RKO (cell line): ENCODE results near the gene PXN.
"Not testable (repeated sequence)": the region's sequence is repeated elsewhere in the genome, so short reads cannot be mapped to it uniquely, and the experiment has no call there.

Source experiments
- DNase-seq: peaks from one replicate; pipeline ENCODE4 v3.0.0-alpha.2; 2016; ENCODE audit warnings: low spot score

PXN gene

DNA sequence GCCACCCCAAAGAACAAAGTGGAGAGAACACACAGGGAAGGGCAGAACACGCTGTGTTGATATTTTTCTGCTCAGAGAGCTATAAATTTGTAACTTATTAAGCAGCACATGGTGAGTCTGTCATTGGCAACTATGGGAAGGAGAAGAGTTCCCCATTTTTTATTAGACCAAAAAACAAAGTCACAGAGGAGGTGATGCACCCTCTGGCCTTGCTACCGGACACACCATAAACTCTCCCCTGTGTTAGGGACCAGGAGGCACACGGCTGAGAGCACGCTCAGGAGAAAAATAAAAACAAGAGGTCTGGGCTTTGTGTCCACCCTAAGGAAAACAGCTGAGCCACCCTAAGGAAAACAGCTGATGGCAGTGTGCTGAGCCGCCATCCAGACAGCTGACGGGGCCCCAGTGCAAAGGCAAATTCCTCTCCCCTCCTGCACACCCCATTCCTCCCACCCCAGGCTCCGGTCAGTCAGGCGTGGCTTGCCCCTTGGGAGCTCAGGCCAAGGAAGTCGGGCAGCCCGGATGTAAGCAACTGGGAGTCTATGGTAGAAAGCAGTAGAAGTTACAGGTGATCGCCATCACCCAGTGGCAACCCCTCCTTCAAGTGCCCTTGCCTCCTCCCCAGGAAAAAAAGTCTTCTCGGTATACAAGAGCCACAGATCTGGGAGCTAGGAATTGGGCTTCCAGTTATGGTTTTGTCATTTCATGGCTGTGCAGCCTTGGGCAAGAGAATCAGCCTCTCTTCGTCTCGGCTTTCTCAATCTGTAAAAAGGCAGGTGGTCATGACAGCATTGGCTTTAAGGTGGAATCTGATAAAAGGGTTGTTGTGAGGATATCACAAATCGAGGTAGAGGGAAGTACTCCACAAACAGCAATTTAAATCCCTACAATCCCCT is 2.4 kb downstream of the PXN start:
- DNase-seq = peak; percentile 49

DNA sequence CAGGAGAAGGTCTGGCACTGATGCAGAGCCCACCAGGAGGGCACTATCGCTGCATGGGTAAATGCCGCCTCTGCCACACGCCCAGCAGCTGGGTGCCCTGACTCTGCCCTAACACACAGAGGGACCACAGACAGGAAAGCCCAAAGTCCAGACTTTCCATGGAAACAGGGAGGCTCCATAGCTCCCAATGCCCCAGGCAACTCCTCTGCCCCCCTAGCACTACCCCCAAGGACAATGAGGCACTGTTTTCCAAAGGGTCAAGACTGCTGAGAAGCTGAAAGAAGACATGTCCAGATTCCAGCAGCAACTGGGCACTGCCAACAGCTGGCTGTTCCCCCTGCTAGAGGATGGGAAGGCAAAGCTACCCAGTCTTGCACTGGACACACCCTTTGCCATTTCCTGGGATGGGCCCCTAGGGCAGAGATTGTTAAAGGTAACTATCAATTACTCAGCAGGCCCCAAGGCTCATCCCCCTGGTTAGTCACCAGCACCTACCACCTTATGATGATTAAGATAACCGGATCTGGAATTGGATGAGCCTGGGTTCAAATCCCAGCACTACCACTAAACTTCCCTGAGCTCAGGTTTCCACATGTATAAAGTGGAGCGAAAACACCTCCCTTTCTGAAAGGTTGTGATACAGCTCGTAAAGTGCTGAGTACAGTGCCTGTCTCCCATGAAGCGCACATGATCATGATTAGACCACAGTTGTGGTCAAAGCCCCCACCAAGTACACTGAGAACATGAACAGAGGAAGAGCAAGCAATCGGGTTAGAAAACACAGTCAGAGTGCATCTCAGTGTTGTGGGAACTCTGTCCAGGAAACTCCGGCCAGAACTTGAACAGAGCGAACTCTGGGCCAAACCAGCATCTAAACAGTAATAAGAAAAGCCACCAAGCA is 3.3 kb downstream of the PXN start:
- peak; percentile 83 for DNase-seq

DNA sequence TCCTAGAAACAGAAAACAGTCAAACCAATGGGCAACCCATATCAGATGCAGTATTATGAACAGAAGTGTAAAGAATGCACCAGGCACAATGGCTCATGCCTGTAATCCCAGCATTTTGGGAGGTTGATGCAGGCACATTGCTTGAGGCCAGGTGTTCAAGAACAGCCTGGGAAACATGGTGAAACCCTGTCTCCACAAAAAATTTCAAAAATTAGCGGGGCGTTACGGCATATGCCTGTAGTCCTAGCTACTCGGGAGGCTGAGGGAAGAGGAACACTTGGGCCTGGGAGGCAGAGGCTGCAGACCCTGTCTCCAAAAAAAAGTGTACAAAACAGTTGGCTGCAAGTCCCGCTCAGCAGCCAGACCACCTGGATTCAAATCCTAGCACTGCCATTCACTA is 4.9 kb downstream of the PXN start:
- no peak for DNase-seq

DNA sequence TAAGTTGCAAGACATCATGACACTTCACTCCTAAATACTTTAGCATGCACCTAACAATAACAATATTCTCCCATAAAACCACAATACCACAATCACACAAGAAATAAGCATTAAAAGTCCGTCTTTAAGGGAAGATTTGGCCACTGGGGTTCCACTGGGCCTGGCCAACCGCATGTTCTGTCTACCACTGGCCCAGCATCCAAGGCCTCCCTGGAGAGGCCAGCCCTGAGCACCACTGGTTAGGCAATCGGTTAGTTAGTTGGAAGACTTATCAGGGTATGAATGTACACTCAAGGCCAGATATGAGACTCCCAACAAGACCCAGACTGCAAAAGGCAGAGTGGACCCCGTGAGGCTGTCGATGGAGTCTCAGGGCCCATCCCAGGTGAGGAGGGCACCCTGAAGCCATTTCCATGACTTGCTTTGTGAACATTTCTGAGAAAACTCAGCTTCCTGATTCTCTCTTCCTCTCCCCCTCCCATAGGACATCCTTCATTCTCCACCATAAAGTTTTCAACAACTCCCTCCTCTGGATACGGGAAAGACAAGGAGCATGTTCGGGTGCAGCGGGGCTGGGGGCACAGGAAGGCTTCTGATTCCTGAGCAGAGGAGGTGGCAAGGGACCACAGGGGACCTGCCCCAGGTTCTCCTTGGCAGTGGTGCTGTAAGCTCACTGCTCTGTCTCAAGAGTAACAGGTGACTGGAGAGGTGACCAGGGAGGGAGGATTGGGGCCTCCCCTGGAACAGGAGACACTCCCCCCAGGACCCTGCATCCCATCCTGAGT is 5.9 kb downstream of the PXN start:
- DNase-seq = no peak

DNA sequence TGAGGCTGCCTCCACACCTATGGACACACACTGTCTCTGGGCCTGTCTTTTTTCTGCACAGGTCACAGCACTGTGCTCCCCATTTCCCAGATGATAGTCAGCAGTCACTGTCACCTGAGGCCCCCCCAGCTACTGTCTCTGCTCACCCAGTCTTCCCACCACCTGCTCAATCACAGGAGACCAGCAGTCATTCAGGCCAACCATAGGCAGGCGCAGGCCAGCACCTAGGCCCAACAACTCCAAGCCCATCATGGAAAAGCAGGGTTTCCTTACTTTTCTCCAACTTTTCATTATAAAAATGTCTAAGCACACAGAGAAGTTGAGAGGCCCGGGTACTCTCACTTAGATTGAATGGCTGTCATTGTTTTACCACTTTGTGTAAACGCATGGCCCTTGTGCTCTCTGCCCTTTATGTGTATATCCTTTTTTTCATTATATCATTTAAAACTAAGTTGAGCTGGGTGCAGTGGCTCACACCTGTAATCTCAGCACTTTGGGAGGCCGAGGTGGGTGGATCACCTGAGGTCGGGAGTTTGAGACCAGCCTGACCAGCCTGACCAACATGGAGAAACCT is 7.1 kb downstream of the PXN start:
- no peak for DNase-seq

DNA sequence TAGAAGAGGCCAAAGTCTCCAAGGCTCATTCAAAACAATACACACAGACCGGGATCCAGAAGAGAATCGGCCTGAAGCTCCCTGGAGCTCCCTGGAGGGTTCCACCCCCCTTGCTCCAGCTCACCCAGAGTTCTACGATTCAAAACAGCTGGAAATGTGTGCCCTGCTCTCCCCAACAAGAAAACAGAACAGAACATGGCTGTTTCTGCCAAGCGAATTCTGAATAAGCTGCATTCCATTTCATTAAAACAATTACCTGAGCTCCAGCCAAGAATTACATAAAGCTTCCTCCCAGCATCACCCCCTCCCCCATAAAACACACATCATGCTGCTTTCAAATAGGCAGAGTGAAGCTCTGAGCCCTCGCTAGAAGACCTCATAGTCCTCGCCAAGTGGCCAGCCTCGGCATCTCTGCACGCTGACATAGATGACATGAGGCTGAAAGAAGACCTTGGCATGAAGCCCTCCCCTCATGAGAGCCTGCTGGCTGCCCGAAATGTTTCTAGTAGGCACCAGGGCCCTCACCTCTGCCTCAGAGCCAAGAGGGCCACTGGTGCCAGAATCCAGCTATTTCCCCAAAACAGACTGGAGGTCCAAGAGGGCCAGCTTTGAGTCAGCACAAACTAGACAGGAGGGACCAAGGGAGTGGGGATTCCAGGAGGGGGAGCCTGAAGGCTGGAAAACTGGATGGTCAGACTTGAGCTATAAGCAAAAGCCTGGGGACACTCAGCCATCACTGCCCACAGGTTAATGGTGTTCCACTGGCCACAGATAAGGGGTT is 8.3 kb downstream of the PXN start:
- DNase-seq = no peak

DNA sequence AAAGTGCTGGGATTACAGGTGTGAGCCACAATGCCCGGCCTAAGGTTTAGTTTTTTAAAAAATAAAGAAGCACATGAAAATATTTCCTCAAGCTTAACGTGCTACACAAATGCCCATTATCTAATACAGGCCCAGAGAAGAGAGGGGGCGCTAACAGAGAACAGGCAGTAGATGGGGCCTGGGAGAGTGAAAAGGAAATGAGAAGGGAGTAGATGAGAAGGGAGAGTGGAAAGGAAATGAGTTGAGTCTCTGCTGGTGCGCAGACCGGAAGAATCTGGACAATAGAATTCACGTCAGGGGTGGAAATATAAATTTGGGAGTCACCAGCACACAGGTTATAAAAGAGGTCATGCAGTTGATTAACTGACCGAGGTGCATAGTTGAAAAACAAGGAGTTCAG is 10.7 kb downstream of the PXN start:
- no peak for DNase-seq

DNA sequence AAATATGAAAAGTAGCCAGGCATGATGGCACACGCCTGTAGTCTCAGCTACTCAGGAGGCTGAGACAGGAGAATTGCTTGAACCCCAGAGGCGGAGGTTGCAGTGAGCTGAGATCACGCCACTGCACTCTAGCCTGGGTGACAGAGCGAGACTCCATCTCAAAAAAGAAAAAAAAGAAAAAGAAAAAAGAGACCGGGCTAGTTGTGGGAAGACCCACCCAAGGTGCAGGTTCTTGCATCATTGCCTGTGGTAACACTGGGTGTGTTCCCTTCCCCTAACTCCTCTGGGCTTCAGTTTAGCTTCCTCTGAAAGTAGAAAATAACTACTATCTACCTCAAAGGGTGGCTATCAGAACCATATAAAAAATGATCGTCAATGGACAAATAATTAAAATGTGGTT is 12.2 kb downstream of the PXN start:
- DNase-seq = not testable (repeated sequence)

DNA sequence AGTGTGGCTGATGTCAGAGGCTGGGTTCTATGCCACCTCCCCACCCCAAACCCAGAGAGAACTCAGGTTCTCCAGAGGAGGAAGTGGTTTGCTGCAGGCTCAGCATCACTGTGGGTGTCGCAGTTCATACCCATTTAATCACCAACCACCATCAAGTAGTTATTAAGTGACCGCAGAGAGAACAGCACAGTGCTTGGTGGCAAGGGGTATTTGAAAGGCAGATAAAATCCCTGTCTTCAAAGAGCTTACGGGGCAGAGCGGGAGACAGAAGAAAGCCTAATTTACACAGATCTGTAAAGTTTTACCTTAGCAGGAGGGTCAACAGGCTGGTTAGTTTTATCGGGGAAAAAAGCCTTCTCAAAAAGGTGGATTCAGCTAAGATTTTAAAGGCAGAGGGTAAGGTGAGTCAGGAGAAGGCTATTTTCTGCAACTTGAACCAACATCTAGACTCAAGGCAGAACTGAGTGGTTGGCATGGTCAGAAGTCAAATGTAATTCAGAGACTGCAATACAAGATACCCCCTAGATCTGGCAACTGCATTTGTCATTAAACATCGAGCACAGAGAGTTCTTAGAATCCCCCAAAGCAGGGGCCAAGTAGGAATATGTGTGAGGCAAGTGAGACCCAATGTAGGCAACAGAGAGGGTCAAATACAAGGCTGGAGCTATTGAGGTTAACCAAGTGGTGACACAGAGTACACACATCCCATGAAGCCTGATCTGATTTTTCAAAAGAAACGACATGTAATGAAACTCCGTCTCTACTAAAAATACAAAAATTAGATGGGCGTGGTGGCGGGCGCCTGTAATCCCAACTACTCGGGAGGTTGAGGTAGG is 13.2 kb downstream of the PXN start:
- DNase-seq = no peak

DNA sequence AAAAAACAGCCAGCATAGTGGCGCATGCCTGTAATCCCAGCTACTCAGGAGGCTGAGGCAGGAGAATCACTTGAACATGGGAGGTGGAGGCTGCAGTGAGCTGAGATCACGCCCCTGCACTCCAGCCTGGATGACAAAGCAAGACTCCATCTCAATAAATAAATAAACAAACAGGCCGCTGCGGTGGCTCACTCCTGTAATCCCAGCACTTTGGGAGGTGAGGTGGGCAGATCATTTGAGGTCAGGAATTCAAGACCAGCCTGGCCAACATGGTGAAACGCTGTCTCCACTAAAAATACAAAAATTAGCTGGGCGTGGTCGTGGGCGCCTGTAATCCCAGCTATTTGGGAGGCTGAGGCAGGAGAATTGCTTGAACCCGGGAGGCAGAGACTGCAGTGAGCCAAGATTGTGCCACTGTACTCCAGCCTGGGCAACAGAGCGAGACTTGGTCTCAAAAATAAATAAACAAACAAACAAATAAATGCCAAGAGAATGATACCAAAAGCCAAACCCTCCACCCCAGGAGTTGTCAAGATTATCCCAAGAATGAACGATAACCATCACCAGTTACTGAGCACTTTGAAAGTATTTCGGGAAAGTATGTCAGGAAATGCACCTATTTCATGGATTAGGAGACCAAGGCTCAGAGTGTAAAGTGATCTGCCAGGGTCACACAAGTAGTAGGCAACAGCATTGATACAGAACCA is 14.0 kb downstream of the PXN start:
- not testable (repeated sequence) for DNase-seq

DNA sequence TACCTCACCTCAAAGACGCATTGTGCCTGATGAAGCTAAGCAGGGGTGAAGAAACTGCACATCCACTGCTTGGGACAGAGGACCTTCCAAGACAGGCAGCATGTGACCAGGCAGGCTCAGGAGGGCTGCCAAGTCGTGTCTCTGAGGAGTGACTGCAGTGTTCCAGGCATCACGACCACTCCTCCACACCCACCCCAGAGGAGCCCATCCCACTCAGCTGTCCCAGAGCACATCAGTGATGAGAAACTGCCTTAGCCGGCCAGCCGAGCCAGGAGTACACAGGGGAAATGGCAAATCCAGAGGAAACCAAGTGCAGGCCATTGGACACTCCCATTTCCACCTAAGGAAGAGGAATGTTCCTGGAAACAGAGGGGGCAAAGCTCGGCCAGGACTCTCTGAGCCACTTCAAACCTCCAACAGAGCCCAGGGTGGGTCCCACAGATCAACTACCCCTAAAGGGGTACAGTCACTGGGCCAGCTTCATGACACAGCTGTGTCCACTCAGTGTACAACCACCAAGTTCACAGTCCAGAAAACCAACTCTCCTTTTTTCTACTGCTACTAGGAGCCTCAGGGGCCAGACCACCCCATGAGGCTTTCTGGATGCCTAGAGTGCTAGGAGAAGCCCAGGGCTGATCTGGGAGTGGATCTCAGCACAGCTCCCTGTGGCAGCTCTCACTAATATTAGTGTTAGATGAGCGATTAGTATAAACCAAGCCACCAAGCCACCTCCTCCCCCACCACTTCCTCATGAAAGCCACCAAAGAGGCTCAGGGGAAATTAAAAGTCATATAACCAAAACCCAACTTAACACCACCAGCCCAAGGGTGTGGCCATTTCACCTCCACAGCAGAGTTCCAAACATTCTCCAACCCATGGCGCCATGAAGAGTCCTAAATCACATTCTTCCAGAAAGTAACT is 15.4 kb downstream of the PXN start:
- no peak for DNase-seq

DNA sequence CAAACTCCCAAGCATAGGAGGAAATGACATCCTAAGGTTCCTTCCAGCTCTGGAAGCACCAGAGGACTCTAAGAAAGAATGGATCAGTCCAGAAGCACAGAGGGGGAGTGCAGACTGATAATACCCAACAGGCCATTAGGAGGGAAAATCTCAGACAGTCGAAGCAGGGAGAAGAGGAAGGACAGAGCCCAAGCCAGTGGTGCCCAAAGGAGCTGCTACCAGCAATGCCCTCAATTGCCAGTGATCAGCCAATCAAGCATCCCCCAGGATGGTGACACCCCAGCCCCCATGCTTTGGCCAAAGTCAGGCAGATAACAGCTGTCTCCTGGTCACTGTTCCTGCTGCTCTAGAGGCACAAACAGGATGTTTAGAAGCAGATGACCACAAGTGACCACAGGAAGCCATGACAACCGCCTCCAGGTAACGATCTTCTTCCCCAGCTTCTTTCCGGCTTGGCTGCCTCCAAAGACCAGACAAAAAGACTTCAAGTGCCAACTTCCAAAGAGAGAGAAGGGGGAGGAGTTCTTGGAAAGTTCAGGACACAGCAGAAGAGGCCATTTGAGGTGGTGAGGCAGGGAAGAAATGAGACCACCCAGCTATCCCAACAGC is 16.2 kb downstream of the PXN start:
- DNase-seq = no peak

DNA sequence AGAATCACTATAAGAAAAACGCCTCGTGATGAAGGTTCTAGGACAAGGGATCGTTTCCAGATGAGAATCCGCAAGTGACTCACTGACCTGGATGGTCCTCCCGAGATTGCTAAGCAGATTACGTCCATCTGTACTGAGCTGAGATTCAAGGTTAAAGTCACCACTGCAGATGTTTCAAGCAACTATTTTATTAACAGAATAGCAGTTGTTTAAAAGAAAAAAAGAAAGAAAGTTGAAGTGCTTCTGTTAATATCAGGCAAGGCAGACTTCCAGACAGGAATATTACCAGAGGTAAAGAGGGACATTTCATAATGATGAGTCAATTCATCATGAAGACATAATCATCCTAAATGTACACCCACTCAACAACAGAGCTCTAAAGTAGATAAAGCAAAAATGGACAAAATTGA is 17.9 kb downstream of the PXN start:
- no peak for DNase-seq

DNA sequence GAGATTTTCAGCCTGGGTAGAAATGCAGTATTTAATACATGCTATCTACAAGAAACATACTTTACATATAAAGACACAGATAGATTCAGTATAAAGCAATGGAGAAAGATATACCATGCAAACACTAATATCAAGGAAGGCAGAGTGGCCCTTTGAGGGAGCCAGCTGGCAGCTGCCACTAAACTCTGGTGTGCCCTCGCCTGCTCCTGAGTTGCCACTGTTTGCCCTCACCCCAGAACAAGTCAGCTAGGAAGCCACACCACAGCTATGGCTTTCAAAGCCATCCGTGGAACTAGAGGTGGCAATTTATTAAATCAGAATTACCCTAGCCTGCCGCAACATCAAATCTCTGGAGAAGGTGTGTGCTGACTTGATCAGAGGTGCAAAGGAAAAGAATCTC is 18.3 kb downstream of the PXN start:
- no peak for DNase-seq

DNA sequence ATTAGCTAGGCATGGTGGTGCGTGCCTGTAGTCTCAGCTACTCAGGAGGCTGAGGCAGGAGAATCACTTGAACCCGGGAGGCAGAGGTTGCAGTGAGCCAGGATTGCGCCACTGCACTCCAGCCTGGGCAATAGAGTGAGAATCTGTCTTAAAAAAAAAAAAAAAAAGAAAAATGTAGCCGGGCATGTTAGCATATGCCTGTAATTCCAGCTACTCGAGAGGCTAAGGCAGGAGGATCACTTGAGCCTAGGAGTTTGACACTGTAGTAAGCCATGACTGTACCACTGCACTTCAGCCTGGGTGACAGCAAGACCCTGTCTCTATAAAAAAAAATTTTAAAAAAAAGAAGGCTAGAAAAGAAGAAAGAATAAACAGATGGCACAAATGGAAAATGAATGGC is 18.8 kb downstream of the PXN start:
- DNase-seq = not testable (repeated sequence)

DNA sequence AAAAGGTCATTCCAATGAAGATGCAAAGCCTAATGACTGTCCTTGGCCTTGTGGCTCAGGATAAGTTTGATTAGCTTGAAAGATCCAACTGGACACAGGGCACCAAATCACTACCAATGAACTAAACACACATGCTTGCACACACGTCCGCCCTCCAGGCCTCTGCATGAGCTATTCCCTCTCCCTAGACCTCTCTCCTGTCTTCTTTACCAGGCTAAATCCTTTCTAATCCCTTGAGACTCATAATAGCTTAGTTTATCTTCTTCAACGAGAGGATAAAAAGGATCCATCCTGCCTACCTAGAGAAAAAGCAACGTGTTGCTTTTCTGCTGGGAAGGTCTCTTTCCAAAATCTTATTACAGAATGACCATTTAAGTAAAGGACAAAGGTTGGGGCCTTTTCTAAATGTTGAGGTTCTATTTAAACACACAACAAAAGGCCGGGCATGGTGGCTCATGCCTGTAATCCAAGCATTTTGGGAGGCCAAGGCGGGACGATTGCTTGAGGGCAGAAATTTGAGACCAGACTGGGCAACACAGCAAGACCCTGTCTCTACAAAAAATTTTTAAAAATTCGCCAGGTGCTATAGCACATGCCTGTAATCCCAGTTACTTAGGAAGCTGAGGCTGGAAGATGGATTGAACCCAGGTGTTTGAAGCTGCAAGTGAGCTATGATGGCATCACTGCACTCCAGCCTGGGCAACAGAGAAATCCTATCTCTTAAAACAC is 22.4 kb downstream of the PXN start:
- no peak for DNase-seq

DNA sequence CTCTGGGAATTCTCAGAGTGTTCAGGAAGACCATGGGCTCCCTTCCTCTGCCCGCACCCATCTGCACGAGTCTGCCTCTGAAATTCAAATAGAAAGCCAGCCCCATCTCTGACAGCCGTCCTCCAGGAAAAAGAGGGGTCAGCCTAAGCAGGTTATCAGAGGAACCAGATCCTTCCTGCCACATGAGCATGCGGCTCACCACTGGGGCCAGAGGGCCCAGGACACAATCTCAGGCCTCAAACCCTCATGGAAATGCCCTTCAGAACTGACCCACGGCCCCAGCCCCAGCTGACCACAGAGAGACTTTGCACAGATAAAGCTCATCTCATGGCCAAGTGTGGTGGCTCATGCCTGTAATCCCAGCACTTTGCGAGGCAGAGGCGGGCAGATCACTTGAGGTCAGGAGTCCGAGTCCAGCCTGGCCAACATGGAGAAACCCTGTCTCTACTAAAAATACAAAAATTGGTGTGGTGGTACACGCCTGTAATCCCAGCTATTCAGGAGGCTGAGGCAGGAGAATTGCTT is 23.2 kb downstream of the PXN start:
- DNase-seq = no peak
